ENCODE results near the gene SPAM1. TPM values are rescaled to one million over a fixed set of nuclear protein-coding genes. Genes with fewer than 3 reads are reported as not detected.

The SPAM1 gene
- total RNA-seq, 1 donor from 2014 or later = not detected

Other genes starting within 250 kb of the SPAM1 start
- 8.5 and 9.1 TPM in 2 replicates for gene WASL, start 176.2 kb upstream of the SPAM1 start, total RNA-seq
- gene HYAL4, start 80.1 kb upstream of the SPAM1 start, total RNA-seq = 0.51 TPM in 1 of 2 replicates, not detected in the other
- gene TMEM229A, start 107.8 kb downstream of the SPAM1 start, total RNA-seq = not detected in 2 replicates